OCI-LY7 (cell line): Measurements from ENCODE around the gene OR1I1. TPM values are rescaled to one million over a fixed set of nuclear protein-coding genes. Genes with fewer than 3 reads are reported as not detected.

Experiments
- total RNA-seq, 2 experiments: library from RNA; depleted of rRNA in 1 of 2; stranded (reverse); fragments of >200 nt in 1 of 2; shearing (Covaris generic) in 1 of 2; gene quantifications; 2 replicates each; pipeline ENCODE4 v1.2.3, GENCODE V29; 2014 to 2022

The OR1I1 gene
- total RNA-seq, 2 experiments from 2014 or later: not detected

Other genes with a start within 250 kb of the OR1I1 start
- not detected in 2 replicates for gene OR7A5, start 247.0 kb upstream of the OR1I1 start, total RNA-seq (2014; rRNA removed; shearing (Covaris generic))
- not detected in 2 replicates for gene OR7A5, start 247.0 kb upstream of the OR1I1 start, total RNA-seq (2022)
- not detected in 2 replicates for gene OR7C1, start 247.0 kb upstream of the OR1I1 start, total RNA-seq (2014; rRNA removed; shearing (Covaris generic))
- gene OR7C1, start 247.0 kb upstream of the OR1I1 start, total RNA-seq (2022): not detected in 2 replicates
- gene OR7A10, start 233.3 kb upstream of the OR1I1 start, total RNA-seq (2014; rRNA removed; shearing (Covaris generic)): not detected in 2 replicates
- gene OR7A10, start 233.3 kb upstream of the OR1I1 start, total RNA-seq (2022): not detected in 2 replicates
- gene OR7A17, start 196.1 kb upstream of the OR1I1 start, total RNA-seq (2014; rRNA removed; shearing (Covaris generic)): not detected in 2 replicates
- not detected in 2 replicates for gene OR7A17, start 196.1 kb upstream of the OR1I1 start, total RNA-seq (2022)
- gene OR7C2, start 140.7 kb upstream of the OR1I1 start, total RNA-seq (2014; rRNA removed; shearing (Covaris generic)): not detected in 2 replicates
- gene OR7C2, start 140.7 kb upstream of the OR1I1 start, total RNA-seq (2022): not detected in 2 replicates
- not detected in 2 replicates for gene SLC1A6, start 102.3 kb upstream of the OR1I1 start, total RNA-seq (2014; rRNA removed; shearing (Covaris generic))
- gene SLC1A6, start 102.3 kb upstream of the OR1I1 start, total RNA-seq (2022): not detected in 2 replicates
- not detected in 2 replicates for gene CASP14, start 32.7 kb upstream of the OR1I1 start, total RNA-seq (2014; rRNA removed; shearing (Covaris generic))
- not detected in 2 replicates for gene CASP14, start 32.7 kb upstream of the OR1I1 start, total RNA-seq (2022)
- gene SYDE1, start 25.2 kb downstream of the OR1I1 start, total RNA-seq (2014; rRNA removed; shearing (Covaris generic)): not detected in 2 replicates
- gene SYDE1, start 25.2 kb downstream of the OR1I1 start, total RNA-seq (2022): not detected in 2 replicates
- not detected in 2 replicates for gene NOTCH3, start 118.8 kb downstream of the OR1I1 start, total RNA-seq (2014; rRNA removed; shearing (Covaris generic))
- gene NOTCH3, start 118.8 kb downstream of the OR1I1 start, total RNA-seq (2022): 0.25 and 0.28 TPM in 2 replicates
- 0.08 and 0.25 TPM in 2 replicates for gene EPHX3, start 150.2 kb downstream of the OR1I1 start, total RNA-seq (2014; rRNA removed; shearing (Covaris generic))
- gene EPHX3, start 150.2 kb downstream of the OR1I1 start, total RNA-seq (2022): 0.67 and 0.74 TPM in 2 replicates